Astrocyte (in vitro differentiated cells and primary cell): Measurements from ENCODE around the gene SSBP3. TPM values are rescaled to one million over a fixed set of nuclear protein-coding genes. Genes with fewer than 3 reads are reported as not detected.

Experiments used
- DNase-seq: peaks from one replicate; pipeline ENCODE4 v3.0.0-alpha.2; 2010; ENCODE audit warnings: low read depth
- FAIRE-seq: peaks from 2 replicates; lab custom pipeline; 2011; peaks lifted over from hg19 to GRCh38; lab: Jason Lieb, UNC
- H2AFZ ChIP-seq: 2 replicates; pipeline ENCODE4 v1.6.0; 2012; ENCODE audit warnings: low read depth, low read length, inconsistent platforms
- H3K27ac ChIP-seq: 2 replicates; pipeline ENCODE4 v1.5.1; 2011; ENCODE audit warnings: low read depth, low read length, inconsistent platforms
- H3K27me3 ChIP-seq: 2 replicates; pipeline ENCODE4 v1.6.0; 2011; ENCODE audit warnings: low read length, inconsistent platforms; ENCODE audit not compliant: insufficient read depth
- H3K36me3 ChIP-seq: 2 replicates; pipeline ENCODE4 v1.5.1; 2011; ENCODE audit warnings: low read length, inconsistent platforms; ENCODE audit not compliant: insufficient read depth
- H3K4me1 ChIP-seq: 2 replicates; pipeline ENCODE4 v1.5.1; 2011; ENCODE audit warnings: low read length, inconsistent platforms; ENCODE audit not compliant: insufficient read depth
- H3K4me2 ChIP-seq: 2 replicates; pipeline ENCODE4 v1.6.0; 2012; ENCODE audit warnings: low read length, inconsistent platforms
- H3K4me3 ChIP-seq: 2 replicates; pipeline ENCODE4 v1.5.1; 2011; ENCODE audit warnings: low read depth, mild to moderate bottlenecking, low read length, inconsistent platforms; ENCODE audit not compliant: insufficient read depth
- H3K79me2 ChIP-seq: 2 replicates; pipeline ENCODE4 v1.6.0; 2012; ENCODE audit warnings: mild to moderate bottlenecking, low read length, inconsistent platforms; ENCODE audit not compliant: insufficient read depth
- H3K9ac ChIP-seq: 2 replicates; pipeline ENCODE4 v1.6.0; 2012; ENCODE audit warnings: mild to moderate bottlenecking, low read length, inconsistent platforms
- H3K9me3 ChIP-seq: 2 replicates; pipeline ENCODE4 v1.5.1; 2012; ENCODE audit warnings: low read depth, mild to moderate bottlenecking, low read length, inconsistent platforms; ENCODE audit not compliant: insufficient read depth
- H4K20me1 ChIP-seq: 2 replicates; pipeline ENCODE4 v1.6.0; 2012; ENCODE audit warnings: low read length, inconsistent platforms; ENCODE audit not compliant: insufficient read depth
- H3K27ac Mint-ChIP-seq: one replicate; pipeline ENCODE4 v1.8.0; 2021; ENCODE audit warnings: mild to moderate bottlenecking, mixed read lengths; ENCODE audit not compliant: unreplicated experiment
- H3K27me3 Mint-ChIP-seq: one replicate; pipeline ENCODE4 v1.8.0; 2021; ENCODE audit warnings: low read depth, mixed read lengths; ENCODE audit not compliant: unreplicated experiment
- H3K36me3 Mint-ChIP-seq: one replicate; pipeline ENCODE4 v1.8.0; 2021; ENCODE audit warnings: low read depth, mixed read lengths; ENCODE audit not compliant: unreplicated experiment
- H3K4me1 Mint-ChIP-seq: one replicate; pipeline ENCODE4 v1.8.0; 2021; ENCODE audit warnings: low read depth, mixed read lengths; ENCODE audit not compliant: unreplicated experiment
- H3K4me3 Mint-ChIP-seq: one replicate; pipeline ENCODE4 v1.8.0; 2021; ENCODE audit warnings: mild to moderate bottlenecking, moderate library complexity, mixed read lengths; ENCODE audit not compliant: unreplicated experiment
- H3K9me3 Mint-ChIP-seq: one replicate; pipeline ENCODE4 v1.8.0; 2021; ENCODE audit warnings: mild to moderate bottlenecking, mixed read lengths; ENCODE audit not compliant: unreplicated experiment
- EZH2 ChIP-seq: IDR thresholded peaks from 2 replicates; pipeline ENCODE4 v1.6.1; 2012; ENCODE audit warnings: mild to moderate bottlenecking, low read length, inconsistent platforms; ENCODE audit not compliant: insufficient read depth
- total RNA-seq: library from RNA; stranded (reverse); gene quantifications from 2 replicates; pipeline ENCODE4 v1.2.1, GENCODE V29; 2021
- TF ChIP-seq, protein P1 (sequence below): IDR thresholded peaks from 2 replicates; pipeline ENCODE4 v1.5.1; 2011; ENCODE audit warnings: low read depth, mild to moderate bottlenecking, inconsistent platforms, low read length, moderate library complexity; ENCODE audit not compliant: insufficient read depth

The SSBP3 gene
- total RNA-seq, 1 donor from 2014 or later = 89.8 TPM

GRCh38 chr1:54207287-54207686, 198.9 kb downstream of the SSBP3 start:
- FAIRE-seq (no peak), DNase-seq (no peak)
- Histone ChIP-seq H3K4me2 (peak overlapping the region; percentile 15), H4K20me1 (peaks cover 47% of the 10 kb centered on the region), H3K4me1 (peaks cover 4% of the 10 kb centered on the region), H3K36me3 (peaks cover 58% of the 10 kb centered on the region), H3K9ac (no peak overlapping the region), H3K27ac (no peak overlapping the region), H3K27me3 (no peaks in the 10 kb centered on the region), H3K79me2 (peaks cover 14% of the 10 kb centered on the region), H2AFZ (no peak overlapping the region), H3K4me3 (no peak overlapping the region), H3K9me3 (no peaks in the 10 kb centered on the region)
- peaks cover 25% of the 10 kb centered on the region for H3K36me3 Mint-ChIP-seq
- peaks cover 6% of the 10 kb centered on the region for H3K4me1 Mint-ChIP-seq
- H3K4me3 Mint-ChIP-seq = no peak overlapping the region
- no peak for TF ChIP-seq EZH2
- TF ChIP-seq, protein P1, sequence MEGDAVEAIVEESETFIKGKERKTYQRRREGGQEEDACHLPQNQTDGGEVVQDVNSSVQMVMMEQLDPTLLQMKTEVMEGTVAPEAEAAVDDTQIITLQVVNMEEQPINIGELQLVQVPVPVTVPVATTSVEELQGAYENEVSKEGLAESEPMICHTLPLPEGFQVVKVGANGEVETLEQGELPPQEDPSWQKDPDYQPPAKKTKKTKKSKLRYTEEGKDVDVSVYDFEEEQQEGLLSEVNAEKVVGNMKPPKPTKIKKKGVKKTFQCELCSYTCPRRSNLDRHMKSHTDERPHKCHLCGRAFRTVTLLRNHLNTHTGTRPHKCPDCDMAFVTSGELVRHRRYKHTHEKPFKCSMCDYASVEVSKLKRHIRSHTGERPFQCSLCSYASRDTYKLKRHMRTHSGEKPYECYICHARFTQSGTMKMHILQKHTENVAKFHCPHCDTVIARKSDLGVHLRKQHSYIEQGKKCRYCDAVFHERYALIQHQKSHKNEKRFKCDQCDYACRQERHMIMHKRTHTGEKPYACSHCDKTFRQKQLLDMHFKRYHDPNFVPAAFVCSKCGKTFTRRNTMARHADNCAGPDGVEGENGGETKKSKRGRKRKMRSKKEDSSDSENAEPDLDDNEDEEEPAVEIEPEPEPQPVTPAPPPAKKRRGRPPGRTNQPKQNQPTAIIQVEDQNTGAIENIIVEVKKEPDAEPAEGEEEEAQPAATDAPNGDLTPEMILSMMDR = no peak
- H3K9me3 Mint-ChIP-seq = no peaks in the 10 kb centered on the region
- H3K27me3 Mint-ChIP-seq = no peaks in the 10 kb centered on the region
- no peak overlapping the region for H3K27ac Mint-ChIP-seq

DNA sequence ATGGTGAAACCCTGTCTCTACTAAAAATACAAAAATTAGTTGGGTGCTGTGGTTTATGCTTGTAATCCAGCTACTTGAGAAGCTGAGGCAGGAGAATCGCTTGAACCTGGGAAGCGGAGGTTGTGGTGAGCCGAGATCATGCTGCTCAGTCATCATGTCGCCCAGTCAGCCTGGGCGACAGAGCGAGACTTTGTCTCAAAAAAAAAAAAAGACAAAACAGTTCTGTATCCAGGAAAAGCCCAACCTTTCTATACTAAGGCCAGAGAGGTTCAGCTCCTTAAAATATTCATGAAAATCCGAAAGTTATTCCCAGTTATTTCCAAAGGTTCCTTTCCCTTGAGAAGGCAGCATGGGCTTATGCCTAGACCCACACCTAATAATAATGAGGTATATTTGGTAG, 202.0 kb downstream of the SSBP3 start:
- no peaks in the 10 kb centered on the region for H3K9me3 Mint-ChIP-seq
- peaks cover 53% of the 10 kb centered on the region for H4K20me1 ChIP-seq
- no peak for FAIRE-seq

GRCh38 chr1:54200519-54200997, 205.6 kb downstream of the SSBP3 start:
- no peak for FAIRE-seq
- no peaks in the 10 kb centered on the region for H3K27me3 ChIP-seq
- Mint-ChIP-seq H3K36me3 (peaks cover 8% of the 10 kb centered on the region), H3K9me3 (no peaks in the 10 kb centered on the region), H3K27ac (peak overlapping the region; percentile 48), H3K27me3 (no peaks in the 10 kb centered on the region), H3K4me3 (peak overlapping the region; percentile 93), H3K4me1 (peaks cover 10% of the 10 kb centered on the region)
- peak overlapping the region; percentile 92 for H2AFZ ChIP-seq
- H3K27ac ChIP-seq = peak overlapping the region; percentile 69
- H3K36me3 ChIP-seq = peaks cover 11% of the 10 kb centered on the region
- DNase-seq = no peak
- H3K4me2 ChIP-seq = peak overlapping the region; percentile 92
- peaks cover 34% of the 10 kb centered on the region for H4K20me1 ChIP-seq
- H3K9ac ChIP-seq = peak overlapping the region; percentile 90
- peaks cover 19% of the 10 kb centered on the region for H3K4me1 ChIP-seq
- H3K79me2 ChIP-seq = peaks cover 38% of the 10 kb centered on the region
- TF ChIP-seq, protein P1 = no peak
- TF ChIP-seq EZH2 = no peak
- no peaks in the 10 kb centered on the region for H3K9me3 ChIP-seq
- peak overlapping the region; percentile 87 for H3K4me3 ChIP-seq

More for the DNA sequence above, 202.0 kb downstream of the SSBP3 start:
- Histone ChIP-seq H3K79me2 (peaks cover 38% of the 10 kb centered on the region), H3K9me3 (no peaks in the 10 kb centered on the region), H3K27me3 (no peaks in the 10 kb centered on the region), H2AFZ (no peak overlapping the region), H3K27ac (no peak overlapping the region), H3K36me3 (peaks cover 30% of the 10 kb centered on the region), H3K4me1 (peaks cover 22% of the 10 kb centered on the region), H3K4me3 (no peak overlapping the region), H3K4me2 (no peak overlapping the region), H3K9ac (no peak overlapping the region)
- H3K4me1 Mint-ChIP-seq = peaks cover 15% of the 10 kb centered on the region
- no peak for TF ChIP-seq EZH2
- TF ChIP-seq, protein P1 = no peak
- H3K27me3 Mint-ChIP-seq = no peaks in the 10 kb centered on the region
- H3K4me3 Mint-ChIP-seq = no peak overlapping the region
- DNase-seq = no peak
- peaks cover 10% of the 10 kb centered on the region for H3K36me3 Mint-ChIP-seq
- H3K27ac Mint-ChIP-seq = no peak overlapping the region
